SH-SY5Y (cell line): ENCODE data around the gene RHOC.

Source experiments
- GATA2 ChIP-seq: IDR thresholded peaks from 2 replicates; pipeline ENCODE4 v1.6.1; 2011; ENCODE audit warnings: mild to moderate bottlenecking, low read depth, low read length
- GATA3 ChIP-seq: IDR thresholded peaks from 2 replicates; pipeline ENCODE4 v1.6.1; 2011; ENCODE audit warnings: low read depth, mild to moderate bottlenecking, low read length, moderate library complexity

DNA sequence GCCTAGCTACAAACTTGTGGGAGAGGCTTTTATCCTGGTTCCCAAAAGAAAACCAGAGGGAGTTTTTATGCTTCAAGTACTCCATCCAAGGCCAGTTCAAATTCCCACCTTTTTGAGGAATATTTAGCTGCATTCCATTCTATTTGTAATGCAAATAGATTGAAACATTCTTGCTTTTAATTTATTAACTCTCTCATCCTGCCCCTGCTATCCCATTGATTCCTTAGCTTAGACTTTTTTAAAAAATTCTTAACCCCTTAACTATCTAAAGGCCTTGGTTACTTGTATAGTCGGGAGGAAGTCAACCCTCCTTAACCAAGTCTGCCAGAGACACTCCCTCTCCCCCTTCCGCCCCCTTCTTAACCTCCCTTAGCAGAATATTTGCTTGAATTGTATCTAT, 34.9 kb downstream of the RHOC start:
- TF ChIP-seq GATA2 (no peak), GATA3 (no peak)
